Stimulated activated CD8-positive, alpha-beta memory T cell treated with anti-CD3 and anti-CD28 coated beads, Interleukin-15, amount 100 ng/mL, for 24 hours (primary cell): Measurements from ENCODE around the gene CCDC192.
"Not testable (repeated sequence)": the region's sequence is repeated elsewhere in the genome, so short reads cannot be mapped to it uniquely, and the experiment has no call there.

Experiments
- DNase-seq: peaks from one replicate; pipeline ENCODE4 v3.0.0-alpha.2; 2020; ENCODE audit warnings: low read depth

The CCDC192 gene, protein sequence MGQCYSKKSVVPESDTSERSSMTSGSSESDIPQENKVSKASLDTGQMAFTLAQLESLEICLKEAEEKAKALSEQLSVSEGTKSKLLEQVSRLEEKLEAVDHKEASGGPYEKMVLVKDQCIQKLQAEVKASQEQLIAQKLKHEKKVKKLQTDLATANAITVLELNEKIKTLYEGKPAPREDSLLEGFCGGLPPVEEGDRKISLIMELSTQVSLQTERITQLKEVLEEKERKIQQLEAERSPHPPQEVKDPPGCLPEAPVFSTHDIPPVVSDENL

DNA sequence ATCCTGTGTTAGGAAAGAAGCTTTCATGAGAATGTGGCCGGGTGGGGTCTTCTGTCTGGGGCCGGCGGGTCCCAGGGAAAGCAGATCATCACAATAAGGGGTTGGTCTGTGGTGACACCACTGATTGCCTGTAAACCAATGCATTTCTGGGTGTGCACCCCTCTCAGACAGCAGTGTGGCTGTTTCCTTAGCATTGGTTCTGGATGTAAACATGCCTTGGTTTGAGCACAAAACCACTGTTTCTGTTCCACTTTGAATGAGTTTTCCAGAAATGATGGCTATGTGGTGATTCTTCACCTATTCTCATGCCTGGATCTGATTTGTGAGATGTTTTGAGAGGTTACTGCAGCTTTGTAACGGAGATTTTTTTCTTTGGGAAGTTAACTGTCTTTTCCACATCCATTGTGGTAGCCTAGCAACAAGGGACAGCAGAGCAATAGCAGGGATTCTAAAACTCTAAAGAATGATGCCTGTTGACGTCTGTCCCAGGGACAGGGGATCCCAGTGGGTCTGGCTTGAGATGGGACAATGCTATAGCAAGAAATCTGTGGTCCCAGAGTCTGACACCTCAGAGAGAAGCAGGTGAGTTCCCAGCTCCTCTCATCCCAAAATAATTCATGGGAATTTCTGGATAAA lies at the start of gene CCDC192:
CCDC192 (plus strand) TSS at position 466 of the 636 bp plus-strand sequence; CDS start at position 521, 55 bp downstream.
- DNase-seq: no peak

DNA sequence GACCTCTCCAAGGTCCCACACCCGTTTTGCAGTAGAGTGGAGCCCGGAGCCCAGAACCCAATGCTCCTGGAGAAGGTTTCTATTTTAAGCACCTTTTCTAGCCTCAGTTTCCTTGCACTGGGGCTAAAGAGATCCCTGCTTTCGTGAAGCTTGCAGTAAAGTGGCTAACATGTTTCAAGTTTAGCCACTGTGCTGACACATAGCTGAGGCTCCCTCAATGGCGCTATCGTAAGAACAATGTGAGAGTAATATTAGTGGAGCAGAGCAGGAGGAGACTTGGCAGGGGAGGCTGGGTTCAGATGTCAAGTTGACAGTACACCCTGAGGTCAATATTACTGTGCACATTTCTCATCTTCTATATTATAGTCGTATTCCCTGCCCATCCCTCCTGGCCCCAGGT lies 46.4 kb upstream of the CCDC192 start:
- no peak for DNase-seq

DNA sequence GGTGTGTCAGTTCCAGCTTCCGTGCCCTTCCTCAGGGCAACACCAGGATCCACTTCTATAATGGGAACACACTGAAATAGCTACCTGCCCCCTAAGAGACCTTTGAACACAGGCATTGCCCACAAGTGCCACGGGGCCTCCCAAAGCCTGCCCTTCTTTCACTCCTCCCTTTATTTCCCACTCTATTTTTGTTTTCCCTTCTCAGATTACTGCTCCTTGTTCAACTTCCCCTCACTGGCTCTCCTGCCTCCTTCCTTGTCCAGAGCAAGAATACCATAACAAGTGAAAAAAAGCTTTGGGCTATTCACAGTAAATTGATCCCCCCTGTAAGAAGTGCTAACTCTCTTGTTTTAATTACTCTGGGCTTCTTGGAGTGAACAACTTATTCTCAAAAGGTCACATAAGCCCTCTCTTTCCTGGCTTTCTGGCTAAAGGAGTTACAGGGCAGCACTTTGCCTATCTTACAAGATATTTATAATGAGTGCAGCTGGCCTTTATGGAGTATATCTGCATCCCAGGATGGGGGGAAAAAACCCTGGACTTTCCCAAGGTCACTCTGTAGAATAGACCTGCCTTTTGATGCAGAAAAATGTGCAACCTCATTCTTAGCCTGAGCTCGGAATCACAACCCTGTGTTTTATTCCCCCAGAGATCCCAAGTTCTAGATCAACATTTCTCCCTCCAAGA lies 43.0 kb upstream of the CCDC192 start:
- no peak for DNase-seq

DNA sequence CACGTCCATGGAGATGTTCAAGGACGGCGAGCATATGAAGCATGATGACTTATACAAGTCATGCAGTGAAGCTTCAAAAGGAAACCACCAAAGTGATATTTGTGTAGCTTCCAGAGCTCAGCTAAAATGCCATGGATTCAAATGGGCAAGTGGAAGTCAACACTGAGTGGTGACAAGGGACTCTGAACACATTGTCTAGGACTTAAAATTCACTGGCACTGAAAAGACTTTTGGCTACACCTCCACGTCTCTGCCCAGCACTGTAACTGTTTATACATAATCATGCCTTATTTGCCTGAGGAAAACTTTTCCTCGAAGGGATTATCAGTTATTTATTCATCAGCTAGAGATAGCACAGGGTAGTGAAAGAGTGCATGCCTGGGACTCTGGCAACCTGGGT lies 39.1 kb upstream of the CCDC192 start:
- no peak for DNase-seq

DNA sequence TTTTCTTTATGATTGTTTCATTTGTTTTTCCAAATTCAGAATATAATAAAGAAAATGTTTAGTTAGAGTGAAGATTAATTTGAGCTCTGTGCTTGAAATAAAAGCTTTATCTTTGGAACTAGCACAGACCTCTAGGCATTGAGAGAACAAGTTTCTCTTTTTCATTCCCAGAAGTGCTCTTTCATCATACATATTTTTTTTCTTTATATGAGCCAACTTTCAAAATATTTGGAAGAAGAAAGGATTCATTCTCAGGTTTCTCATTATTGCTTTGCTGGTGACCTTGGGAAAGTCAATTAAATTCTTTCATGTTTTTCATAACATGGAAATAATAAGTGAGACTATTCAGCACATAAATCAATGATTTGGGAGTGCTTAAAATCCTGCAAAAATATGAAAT lies 37.5 kb upstream of the CCDC192 start:
- DNase-seq: no peak

DNA sequence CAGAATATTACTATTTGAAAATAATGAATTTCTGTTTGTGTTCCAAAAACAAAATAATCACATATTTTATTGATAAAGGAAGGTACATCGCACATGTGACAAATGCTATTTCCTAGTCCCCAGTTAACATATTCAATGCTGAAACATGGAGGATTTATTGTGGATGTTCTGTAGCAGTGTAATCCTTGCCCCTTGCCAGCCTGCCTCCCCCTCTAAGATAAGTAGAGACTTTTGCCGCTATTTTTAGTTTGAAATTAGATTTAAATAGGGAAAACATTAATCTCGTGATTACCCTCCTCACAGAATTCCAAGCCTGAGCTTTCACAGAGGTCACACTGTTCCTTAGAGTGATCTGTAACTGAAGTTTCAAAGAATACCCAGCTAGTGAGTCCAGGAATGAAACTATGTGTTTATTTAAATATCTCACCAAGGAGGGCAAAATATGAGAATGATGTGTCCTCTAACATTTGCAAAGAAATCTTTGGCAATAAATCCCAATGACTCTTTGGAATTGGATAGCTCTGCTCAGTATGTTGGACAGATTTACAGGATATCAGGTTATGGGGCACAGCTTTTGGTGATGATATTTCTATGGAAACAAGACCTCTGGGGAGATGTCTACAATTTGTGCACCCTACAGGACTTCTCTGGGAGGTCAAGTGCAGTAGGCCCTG lies 37.0 kb upstream of the CCDC192 start:
- DNase-seq: no peak

DNA sequence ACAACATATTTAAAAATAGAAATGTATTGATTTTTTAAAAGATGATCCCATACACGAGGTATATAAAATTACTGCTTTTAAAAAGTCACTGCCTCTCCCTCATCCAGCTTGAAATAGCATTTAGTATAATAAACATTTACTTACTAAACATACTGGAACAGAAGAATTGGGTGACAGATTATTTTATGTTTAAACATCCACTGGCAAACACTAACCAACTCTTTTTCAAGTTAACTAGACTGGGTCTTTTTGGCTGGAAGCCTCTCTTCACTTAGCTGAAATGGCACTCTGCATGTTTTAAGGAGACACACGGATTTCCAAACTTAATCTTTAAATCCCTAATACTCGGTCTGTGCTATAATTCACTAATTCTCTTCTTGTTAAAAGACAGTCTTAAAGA lies 35.3 kb upstream of the CCDC192 start:
- no peak for DNase-seq

DNA sequence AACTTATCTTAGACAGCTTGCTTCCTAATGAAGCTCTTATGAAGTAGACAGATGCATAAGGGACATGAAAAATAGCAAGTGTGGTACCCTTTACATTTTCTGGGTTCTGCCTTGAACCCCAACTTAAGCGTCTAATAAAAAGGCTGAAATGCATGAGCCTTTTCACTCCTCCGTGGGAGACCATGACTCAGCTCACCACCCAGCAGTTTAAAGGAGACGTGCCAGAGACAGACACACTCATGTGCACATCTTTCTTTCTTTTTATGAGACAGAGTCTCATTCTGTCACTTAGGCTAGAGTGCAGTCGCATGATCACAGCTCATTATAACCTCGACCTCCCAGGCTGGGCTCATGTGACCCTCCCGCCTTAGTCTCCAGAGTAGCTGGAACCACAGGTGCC lies 32.0 kb upstream of the CCDC192 start:
- no peak for DNase-seq

DNA sequence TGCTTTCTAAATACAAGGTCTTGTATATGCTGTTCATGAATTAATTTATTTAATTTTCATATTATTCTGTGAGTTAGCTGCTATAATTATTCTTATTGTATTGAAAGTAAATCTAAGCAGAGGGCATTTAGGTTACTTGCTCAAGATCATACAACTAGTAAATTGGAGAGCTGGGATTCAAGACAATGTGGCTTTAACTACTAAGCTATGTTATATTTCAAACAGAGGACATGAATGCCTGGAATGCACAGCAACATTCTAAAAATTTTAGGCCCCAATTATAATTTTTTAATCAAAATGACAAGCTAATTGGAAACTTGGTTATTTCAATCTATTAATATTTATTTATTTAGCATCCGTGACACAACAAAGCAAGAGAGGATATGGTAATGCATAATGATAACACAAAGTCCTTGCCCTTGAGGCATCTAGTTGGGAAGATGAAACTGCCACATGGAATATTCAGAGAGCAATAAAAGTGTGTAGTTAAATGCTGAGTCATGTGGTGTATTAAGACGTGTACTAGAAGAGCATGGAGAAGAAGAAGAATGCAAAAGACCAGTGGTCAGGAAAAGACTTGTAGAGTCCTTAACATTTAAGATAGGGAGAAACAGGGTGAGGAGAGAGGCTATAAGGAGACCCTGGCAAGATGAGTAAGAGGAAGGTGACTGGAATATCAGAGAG lies 29.9 kb upstream of the CCDC192 start:
- DNase-seq: no peak

DNA sequence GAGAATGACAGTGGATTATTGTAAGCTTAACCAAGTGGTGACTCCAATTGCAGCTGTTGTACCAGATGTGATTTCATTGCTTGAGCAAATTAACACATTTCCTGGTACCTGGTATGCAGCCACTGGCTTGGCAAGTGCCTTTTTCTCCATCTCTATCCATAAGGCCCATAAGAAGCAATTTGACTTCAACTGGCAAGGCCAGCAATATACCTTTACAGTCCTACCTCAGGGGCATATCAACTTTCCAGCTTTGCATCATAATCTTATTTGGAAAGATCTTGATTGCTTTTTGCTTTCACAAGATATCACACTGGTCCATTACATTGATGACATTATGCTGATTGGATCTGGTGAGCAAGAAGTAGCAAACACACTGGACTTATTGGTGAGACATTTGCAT lies 26.2 kb upstream of the CCDC192 start:
- not testable (repeated sequence) for DNase-seq

DNA sequence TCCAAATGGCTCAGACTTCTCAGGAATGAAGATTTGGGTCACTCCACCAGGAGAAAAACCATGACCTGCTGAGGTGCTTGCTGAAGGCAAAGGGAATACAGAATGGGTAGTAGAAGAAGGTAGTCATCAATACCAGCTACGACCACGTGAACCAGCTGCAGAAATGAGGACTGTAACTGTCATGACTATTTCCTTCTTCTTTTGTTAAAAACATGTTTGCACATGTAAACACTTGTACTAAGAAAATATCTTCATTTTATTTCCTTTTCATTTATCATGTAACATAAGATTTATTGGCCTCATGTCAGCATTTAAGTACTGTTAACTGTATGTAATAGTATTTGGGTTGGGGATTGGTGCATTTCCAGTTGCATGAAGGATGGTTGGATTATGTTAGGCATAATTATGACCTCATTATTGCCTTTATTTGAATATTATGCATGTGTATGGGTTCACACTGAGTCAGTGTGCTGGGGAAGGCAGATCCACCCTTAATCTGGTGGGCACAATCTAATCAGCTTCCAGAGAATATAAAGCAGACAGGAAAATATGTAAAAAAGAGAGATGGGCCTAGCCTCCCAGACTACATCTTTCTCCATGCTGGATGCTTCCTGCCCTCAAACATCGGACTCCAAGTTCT lies 23.4 kb upstream of the CCDC192 start:
- DNase-seq: not testable (repeated sequence)

DNA sequence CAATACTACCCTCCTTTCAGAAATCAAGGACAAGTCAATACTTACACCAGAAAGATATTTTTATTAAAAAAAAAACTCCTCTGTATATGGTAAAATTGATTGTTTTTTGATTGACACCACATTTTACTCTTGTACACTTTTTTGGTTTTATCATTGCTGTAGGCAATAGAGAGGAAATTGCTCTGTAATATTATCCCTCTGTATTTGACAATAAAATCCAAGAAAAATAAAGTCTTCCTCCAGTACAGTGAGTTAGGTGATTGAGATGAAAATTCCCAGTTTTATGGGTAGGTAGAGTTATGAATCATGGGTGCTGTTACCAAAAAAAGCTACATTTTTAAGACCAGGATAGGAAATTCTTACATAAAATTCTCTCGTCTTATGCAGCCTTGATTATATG lies 22.6 kb upstream of the CCDC192 start:
- no peak for DNase-seq

DNA sequence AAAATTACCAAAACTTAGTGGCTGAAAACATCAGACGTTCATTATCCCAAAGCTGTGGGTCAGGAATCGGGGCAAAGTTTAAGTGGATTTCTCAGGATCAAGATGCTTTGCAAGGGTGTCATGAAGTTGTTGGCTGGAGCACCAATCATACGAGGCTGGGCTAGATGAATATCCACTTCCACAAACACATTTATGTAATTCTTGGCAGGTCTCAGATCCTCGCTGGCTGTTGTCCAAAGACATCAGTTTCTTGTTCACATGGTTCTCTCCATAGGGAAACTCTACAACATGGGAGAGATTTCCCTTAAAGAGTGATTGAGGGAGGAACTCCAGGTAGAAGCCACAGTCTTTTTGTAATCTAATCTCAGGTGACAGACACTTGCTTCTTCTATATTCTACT lies 20.2 kb upstream of the CCDC192 start:
- DNase-seq: no peak

DNA sequence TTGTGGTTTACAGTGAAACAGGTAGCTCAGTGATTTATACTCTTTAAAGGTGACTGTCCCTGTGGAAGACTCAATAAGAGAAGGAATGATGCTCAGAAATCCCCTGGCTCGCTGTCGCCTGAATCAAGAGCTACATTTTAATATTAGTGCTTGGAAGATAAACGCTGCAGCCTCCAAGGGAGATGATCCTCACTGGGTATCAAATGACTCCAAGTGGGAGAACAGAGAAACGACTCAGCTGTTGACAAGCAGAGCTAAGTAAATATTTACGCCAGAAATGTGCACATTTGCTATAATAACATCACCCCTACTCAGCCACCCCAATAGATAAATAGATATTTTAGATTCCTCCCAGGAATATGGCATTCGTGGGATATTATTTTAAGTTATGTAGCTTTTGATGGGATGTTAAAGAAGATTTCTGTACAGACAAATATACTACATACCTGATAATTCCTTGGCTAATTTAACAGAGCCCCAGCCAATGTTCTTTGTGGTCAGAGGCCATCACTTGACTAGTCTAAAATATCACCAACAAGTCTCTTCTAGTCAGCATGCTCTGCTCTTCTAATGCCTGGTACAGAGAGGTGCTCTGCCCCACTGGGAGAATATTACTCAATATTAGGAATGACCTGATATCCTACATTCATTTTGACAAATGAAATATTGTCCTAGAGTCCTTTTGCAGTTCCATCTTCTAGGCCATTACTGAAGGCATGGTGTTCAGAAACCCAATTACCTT lies 18.3 kb upstream of the CCDC192 start:
- DNase-seq: no peak

DNA sequence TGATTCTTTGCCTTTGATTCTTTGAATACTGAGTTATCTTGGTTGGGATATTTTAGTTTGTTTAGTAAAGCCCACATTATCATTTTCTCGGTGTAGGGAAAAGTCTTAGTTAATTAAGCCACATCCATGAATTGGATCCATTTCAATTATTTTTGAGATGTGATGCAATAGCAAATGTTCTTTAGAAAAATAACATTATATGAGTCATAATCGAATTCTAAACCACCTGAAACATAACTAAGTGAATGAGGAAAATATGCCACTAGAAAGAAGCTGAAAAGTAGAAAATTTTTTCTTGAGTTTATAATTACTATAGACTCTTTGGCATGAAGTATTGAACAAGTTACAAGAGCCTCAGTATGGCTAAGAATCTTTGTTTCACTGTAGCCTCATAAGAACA lies 17.5 kb upstream of the CCDC192 start:
- DNase-seq: no peak

DNA sequence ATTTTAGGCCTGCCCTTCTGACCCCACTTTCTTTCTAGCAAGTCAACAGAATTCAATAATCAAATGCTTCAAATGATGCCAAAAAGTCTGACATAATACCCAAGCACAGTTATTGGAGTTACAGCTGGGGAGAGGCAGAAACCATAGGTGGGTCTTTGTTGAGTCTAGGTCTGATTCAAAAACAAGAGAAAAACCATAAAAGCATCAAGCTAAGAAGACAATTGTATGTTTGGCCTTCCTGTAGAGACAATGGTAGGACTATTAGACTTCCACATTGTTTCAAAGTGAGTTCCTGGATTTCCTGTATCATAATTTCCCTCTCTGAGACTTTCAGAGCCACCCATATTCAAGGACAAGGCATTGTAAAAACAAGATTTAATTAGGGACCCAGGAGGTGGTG lies 16.8 kb upstream of the CCDC192 start:
- no peak for DNase-seq

DNA sequence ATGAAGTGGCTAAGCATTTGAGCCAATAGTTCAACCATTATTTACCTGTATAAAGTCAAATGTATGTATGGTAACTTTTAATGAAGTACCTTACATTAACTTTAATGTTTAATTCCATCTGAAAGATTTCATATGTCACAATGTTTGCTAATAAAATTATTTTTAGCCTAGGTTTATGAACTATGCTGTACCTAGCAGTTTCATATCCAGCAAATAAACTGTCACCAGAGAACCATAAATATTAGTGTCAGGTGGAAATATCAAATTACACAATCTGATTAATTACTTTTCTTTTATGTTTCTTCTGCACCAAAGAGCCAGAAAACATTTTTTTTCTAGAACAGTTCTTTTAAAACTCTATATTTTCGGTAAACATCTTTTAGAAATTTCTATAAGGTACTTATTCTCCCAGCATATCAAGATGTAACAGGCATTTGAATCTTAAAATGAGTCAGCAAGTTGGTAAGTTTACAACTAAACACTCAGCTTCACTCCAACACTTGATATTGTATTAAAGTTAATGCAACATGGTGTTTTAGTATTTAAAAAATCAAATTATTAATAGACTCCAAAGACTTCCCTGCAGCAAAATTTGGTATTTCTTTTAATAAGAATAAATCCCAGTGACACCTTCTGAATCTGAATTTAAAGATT lies 8.5 kb upstream of the CCDC192 start:
- DNase-seq: no peak

DNA sequence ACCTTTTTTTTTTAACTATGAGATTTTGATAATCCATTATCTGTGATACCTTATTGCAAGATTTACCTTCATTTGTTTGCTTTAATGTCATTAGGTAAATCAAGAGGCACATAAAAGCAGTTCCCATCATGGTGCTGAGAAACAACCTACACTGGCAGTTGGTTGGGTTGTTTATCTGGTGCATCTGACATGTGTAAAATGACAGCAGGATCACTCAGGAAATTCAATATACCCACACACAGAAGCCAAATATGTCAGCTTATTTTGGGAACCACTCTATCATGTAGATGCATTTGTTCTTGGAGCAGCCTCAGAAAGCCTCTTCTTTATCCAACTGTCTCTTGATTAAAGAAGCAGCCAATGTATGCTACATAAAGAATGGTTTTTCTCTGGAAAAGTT lies 7.8 kb upstream of the CCDC192 start:
- DNase-seq: no peak

DNA sequence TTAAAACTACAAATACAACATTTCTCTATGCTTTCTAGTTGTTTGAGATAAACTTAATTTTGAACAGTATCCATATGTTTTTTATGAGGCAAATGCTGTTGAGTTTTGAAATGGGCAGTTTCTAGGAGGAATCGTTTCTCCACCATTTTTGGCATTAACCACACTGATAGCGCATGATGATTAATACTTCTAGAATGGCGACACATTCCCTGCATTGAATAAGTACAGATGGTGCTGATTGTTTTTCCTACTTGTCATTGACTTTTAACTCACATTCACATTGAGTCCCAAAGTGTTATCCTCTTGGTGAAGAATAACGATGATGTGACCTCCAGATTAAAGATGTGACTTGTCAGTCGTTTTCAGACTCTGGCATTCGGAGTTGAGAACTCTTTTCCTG lies 6.5 kb upstream of the CCDC192 start:
- DNase-seq: no peak

DNA sequence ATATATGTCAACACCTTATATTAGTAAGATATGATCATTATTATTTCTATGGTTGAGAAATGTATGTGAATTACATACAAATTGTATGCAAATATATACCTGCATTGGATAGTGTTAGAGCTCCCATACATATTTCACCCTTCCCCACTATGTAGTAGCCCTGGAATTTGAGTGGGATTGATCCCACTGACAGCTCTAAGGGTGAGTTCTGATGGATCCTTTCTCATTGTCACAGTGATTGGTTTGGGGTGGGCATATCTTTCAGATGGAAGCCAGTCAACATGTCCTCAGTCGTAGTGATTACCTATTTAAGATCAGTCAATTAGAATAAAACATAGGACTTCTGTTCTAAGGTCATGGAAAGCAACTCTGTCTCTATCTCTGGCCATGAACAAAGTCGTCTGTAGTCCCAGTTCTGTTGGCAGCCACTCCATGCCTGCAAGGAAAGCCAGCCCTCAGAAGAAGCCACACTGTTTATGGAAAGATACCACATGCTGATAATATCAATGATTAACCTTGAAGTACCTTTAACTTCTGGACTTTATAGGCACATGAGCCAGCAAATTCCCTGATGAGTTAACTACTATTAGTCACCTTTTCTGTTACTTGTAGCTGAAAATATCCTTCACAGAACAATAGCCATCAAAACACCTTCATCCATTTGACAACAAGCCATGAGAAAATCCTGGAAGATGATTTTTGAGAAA lies 5.1 kb upstream of the CCDC192 start:
- DNase-seq: no peak
